Muscle of back (tissue), 11 donors: ENCODE data around the gene CMTR1. TPM values are rescaled to one million over a fixed set of nuclear protein-coding genes. Genes with fewer than 3 reads are reported as not detected.
"Not testable (repeated sequence)": the region's sequence is repeated elsewhere in the genome, so short reads cannot be mapped to it uniquely, and the experiment has no call there.

Experiments
- DNase-seq, 3 donors: peaks; one replicate each; pipeline versions ENCODE4 v3.0.0 to v3.0.0-alpha.2; 2013
- polyA plus RNA-seq, 10 donors: library from polyadenylated mRNA; unstranded; fragments of 120-200 nt; gene quantifications; one replicate each; pipeline ENCODE4 v1.2.1, GENCODE V29; 2013; ENCODE audit not compliant: insufficient read length in 10 of 10

CMTR1 gene
- polyA plus RNA-seq, 10 donors, result 25.8 to 41.3 (median 29.2) TPM

DNA sequence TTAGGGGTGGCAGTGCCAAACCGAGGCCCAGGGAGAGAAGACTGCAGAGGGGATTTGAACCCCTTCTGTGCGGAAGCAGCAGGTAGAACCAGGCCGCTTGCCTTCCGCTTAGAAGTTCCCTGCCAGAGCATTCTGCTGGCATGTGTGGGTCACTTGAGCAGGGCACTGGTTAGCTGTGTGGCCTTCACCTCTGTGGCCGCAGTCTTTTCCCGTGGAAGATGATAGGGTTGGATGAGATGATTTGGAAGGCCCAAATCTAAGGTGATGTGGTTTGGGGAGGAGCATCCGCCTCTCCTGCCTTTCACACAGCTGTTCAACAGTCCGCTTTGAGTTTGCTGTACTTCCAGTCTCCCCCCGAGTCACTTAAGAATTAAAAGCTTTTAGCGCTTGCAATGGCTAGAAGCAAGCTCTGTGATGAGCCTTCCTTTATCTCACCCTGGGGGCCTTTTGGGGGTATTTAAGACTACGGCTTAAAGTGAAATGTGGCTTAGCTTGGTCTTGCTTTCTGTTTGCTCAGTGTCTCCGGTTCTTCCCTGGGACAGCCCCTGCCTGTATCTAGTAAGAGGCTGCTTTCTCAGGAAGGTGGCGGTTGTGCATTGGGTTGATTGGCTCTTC, 743 bp downstream of the CMTR1 start:
- DNase-seq, result peak; percentile 7 to 30 (median 16)

DNA sequence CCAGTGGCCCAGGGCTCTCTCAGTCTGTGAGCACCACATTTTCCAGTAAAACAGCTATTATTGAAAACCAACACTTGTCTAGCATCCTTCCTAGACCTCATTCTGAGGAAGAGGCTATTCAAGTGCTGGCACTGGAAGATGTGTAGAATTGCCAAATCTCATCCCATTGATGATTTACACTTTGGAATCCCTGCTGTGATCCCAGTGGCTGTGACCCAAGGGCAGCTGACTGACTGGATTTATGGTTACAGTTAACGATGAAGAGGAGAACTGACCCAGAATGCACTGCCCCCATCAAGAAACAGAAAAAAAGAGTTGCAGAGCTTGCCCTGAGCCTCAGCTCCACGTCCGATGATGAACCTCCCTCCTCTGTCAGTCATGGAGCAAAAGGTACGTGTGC, 2.4 kb downstream of the CMTR1 start:
- DNase-seq, result no peak

DNA sequence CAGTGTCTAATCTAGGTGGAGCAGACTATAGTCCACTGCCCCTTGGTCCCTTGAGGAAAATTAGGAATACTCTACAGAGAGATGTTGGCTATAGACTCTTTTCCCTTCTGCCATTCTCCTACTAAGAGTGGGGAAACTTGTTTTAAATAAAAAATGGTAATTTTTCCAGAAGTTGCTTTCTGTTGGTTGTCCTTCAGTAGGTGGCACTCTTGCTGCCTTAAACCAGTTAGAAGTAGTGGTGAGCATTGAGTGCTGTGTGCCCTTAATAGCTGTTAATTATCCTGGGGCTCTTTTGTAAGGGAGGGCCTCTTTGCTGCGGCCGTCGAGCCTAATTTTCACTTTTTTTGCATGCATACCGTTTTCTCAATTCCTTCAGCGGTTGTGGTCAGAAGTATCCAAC, 2.8 kb downstream of the CMTR1 start:
- DNase-seq, result no peak

DNA sequence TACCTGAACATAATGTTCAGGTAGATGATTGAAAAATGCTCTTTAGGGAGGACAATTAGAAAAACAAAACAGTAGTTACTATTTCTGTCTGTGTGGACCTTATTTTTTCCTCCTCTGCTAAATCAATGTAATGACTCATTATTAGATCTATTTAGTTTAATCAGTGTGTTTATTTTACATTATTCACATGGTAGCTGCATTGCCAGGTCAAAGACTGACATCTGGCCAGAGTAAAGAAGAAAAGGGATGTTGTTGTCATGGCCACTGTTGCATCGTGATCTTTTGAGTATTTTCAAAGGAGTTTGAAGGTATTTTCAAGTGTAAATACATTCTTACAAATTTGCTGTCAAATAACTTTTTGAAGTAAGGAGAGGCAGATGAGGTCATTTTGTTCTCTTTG, 5.9 kb downstream of the CMTR1 start:
- no peak for DNase-seq

DNA sequence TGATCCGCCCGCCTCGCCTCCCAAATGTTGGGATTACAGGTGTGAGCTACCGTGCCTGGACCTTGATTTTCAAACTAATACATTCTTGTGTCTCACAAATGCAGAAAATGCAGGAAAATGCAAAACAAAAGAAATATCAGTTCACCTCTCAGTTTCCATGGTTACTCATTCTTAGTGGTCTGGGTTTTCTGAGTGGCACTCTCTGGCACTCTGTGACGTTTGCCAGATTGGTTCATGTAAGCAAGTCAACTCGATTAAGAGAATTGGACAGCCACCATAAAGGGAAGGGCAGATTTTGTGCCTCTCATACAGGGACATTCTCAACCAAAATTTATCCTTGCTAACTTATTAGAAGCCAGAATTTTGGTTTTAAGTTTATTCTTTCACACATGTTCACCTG, 8.6 kb downstream of the CMTR1 start:
- no peak for DNase-seq

DNA sequence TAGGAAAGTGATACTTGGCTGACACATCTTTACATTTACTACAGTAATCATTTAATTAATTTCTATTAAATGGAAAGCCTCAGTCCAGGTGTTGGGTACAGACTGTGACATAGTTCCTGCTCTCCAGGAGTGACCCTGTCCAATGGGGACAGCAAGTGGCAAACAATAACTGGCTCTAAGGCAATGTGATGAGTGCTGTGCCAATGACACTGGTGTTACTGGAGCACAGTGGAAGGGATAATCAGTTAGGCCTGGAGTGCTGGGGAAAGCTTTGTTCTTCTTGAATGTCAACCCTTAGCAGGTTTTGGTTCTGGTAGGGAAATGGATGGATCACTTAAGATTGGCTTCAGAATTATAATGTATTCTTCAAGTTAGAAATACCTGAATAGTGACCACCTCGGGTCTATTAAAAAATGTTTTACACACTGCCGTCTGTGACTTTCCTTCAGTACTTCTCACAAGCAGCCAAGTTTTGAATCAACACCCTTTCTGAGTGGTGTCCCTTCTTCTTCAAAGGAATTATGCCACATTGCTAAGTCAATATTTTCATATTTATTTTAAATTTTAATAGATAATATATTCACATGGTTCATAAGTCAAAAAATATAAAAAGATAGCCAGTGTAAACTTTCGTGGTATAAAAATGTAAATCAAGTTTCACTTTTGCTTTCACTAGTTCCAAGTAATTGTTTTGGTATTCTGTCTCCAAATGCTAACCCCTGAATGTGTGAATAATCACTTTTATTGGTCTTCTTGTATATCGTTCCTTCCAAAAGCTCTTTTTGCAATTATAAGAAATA, 9.6 kb downstream of the CMTR1 start:
- no peak for DNase-seq

DNA sequence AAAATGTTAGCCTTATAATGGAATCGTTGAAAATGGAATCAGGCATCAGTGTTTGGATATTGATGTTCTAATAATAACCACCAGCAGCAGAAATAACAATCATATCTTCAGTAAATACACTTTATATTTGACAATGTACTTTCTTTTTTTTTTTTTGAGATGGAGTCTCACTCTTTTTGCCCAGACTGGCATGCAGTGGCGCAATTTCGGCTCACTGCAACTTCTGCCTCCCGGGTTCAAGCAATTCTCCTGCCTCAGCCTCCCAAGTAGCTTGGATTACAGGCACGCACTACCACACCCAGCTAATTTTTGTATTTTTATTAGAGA, 10.2 kb downstream of the CMTR1 start:
- not testable (repeated sequence) for DNase-seq

DNA sequence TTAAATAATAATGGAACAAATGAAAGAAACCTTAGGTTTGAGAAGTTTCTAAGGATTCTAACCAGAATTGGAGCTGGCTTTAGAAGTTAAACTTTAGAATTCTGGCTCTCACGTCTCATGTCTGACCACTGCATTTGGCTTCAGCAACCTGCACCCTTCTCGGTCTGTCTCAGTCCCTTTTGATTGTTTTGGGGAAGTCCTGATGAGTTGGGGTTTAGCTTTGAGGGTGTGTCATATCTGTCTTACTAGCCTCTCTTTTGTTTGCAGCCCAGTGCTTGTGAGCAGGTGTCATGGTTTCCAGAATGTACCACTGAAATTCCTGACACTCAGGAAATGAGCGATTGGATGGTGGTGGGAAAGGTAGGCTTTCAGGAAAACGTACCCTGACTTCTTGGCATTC, 17.0 kb downstream of the CMTR1 start:
- no peak for DNase-seq

DNA sequence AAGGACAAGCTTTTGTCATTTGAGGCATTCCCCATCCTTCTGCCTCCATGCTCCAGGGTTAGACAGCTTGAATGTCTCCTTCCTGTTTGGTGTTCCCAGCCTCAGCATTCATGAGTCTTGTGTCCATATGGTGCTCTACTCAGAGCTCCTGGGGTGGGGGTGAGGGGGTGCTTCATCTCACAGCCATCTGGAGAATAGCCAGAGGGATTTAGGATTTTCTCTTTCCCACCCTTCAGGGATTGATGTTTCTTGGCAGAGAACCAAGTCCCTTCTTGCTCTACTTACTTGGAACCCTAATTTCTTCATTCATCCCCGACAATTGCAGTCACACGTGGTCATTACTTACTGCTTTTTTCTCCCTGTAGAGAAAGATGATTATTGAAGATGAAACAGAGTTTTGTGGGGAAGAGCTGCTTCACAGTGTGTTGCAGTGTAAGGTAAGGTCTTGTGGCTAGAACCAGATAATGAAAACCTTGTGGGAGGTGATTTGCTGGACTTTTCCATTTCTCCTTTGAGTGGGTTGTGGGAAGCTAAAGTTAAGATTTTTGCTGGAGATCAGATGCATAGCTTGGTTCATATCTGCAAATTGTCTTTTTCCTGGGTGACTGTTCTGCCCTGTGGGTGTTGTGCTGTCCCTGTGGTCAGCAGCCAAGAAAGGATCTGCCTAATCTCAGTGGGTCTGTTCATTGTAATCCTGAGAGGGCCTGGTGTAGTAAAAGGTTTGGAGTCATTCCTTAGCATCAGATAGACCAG, 18.6 kb downstream of the CMTR1 start:
- no peak for DNase-seq

DNA sequence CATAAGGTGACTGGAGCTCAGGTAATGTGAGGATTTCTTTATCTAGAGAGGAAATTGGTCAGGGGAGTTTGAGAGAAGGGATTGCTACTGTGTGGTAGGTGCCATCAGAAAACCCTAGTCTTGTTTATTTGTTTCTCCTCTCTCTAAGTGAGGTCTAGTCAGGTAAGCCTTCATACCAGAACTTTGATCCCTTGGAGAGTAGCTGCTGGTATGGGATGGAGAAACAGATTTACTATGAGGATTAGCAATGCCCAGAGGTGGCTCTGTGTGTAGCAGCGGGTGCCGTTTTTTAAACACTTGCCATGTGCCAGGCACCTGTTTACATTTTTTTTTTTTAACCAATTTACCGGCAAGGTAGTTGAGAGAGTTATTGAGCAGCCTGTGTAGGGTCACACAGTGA, 19.5 kb downstream of the CMTR1 start:
- no peak for DNase-seq

DNA sequence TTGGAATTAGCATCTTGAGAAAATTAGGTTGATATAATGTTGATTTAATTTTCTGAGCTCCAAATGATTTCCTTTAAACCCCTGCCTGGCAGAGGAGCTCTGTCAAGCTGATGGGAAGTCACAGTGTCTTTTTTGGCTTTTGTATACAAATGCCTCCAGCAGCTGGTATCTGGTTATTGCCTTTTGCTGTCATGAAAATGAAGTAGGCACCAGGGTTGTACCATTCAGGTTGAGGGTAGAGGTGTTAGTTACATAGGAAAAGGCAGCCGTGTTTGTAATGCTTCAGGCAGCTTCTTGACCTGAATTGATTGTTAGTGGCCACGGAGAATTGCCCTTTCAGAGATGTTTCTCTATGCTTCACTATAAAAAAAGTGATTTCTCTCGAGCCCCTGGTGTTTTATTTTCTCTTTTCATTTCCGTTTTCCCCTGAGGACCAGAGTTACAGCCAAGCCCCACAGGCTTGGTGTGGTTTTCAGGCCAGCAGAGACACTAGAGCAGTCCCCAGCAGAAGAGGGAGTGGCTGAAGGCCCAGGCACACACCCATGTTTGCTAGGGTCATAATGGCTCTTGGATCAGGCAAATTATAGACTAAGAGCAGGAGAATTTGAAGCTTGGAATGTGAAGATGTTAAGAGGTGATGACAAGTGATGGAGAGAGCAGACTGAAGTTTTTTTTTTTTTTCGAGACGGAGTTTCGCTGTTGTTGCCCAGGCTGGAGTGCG, 21.6 kb downstream of the CMTR1 start:
- DNase-seq, result no peak

DNA sequence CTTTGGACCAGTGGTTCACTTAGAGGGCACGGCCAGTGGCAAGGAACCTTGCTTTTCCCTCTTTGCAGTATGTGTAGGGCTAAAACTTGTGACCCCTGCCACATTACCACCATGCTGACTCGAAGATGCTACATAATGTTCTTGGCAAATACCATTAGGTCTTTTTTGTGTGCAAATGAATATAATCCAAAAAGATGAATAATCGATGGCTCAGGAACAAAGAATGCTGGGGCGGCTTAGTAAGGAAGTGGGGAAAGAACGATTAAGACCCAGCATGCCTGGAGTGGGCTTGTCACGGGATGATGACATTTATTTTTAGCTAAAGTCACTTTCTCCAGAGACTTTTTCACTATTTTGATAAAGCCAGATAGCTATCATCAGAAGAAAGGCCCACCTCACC, 23.1 kb downstream of the CMTR1 start:
- peak in 1 of 3 donors; percentile 68 for DNase-seq

DNA sequence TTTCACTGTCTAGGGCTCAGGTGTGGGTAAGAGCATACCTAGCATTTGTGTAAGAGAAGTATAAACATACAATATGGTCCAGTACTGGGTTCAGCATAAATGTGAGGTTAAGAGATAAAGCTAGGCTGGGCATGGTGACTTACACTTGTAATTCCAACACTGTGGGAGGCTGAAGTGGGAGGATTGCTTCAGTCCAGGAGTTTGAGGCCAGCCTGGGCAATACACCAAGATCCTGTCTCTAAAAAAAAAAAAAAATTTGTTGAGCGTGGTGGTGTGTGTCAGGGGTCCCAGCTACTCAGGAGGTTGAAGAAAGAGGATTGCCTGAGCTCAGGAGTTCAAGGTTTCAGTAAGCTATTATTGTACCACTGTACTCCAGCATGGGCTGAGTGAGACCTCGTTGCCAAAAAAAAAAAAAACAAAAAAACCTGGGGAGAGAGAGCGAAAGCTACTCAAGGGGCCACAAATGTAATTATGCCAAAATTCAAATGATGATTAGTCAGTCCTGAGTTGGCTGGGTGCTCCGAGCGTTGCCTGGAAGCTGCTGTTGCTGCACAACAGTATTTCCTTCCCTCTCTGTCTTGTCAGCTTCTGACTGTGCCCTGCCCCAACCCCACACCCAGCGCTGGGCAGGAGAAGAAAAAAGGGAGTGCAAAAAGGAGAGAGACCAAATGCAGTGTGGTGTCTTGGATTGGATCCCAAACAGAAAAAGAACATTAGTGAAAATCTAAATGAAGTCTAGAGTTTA, 24.0 kb downstream of the CMTR1 start:
- peak in 2 of 3 donors; percentile 20 to 68 for DNase-seq

DNA sequence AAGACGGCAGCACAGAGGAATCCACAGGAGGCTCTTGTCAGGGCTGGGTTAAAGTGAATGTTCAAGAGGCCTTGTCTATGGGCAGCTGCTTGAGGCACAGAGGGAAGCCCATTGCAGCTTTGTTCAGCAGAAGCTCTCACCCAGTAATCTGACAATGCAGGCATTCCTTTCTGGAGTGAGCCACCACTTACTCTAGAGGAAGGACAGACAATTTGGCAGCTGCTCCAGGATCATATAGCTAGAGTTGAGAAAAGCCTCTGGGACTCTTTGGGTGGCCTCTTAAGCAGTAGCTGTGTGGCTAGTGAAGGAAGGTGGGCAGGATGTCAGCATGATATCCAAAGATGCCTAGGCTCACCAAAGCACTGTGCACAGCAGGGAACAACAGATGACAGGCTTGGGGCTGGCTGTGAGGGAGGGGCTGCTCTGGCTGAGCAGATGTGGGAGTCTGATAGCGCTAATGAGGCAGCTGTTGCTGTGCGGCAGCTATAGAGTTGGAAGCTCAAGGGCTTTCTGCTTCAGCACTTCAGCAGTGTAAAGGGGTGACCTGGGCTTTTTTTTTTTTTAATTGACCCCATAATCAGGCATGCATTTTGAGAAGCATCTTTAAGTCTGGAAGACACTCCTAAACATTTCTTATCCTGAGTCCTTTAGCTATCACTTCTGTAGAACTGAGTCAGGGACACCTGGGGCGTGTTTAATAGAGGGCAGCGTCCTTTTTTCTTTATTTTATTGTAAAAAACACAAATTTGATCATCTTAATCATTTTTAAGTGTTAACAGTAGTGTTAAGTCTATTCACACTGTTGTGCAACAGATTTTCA, 27.2 kb downstream of the CMTR1 start:
- peak in 2 of 3 donors; percentile 19 to 30 for DNase-seq

DNA sequence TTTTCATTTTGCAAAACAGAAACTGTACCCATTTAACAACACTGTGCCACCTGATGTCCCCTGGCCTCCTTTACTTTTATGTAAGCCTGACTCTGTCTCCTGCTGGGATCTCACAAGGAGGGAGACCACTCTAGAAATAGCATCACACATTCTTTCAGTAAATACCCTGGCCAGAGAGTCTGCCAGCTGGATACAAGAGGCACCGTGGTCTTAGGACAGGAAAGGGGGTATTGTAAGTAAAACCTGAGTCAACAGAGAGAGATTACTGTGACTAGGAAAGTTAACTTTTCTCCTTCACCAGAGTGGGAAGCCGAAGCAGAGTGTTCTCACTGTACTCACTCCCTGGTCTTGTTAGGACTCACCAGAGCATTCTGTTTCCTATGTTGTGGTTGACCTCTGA, 27.8 kb downstream of the CMTR1 start:
- DNase-seq, result no peak

DNA sequence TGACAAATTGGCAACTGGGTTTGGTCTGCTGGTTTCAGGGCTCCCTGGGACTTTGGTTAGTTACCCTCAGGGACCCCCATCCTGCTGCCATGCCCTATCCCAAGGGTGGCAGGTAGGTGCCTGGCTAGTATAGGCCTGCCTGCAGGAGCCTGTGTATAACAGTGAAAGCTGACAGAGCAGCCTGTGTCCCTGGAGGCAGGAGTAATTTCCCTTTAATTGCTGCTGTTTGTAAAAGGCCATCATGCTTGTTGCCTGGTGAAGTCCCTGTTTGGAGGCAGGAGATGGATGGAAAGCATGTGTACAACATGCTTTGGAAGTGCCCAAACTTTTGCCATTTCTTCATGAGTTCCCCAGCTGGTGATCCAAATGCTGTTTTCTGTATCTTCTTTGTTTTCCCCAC, 30.1 kb downstream of the CMTR1 start:
- no peak for DNase-seq

DNA sequence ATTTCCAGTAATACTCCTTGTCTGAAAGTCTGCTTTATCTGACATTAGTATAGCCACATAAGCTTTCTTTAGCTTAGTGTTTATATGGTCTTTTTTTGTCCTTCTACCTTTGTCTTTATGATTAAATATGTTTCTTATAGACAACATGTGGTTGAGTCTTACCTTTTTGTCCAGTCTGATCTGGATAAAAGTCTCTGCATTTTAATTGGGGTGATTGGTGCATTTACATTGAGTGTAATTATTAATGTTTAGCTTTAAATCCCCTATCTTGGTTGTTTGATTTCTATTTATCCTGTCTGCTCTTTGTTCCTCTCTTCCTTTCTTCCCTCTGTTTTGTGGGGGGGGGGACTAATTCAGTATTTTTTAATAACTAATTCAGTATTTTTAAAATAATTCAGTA, 34.7 kb downstream of the CMTR1 start:
- DNase-seq, result no peak

DNA sequence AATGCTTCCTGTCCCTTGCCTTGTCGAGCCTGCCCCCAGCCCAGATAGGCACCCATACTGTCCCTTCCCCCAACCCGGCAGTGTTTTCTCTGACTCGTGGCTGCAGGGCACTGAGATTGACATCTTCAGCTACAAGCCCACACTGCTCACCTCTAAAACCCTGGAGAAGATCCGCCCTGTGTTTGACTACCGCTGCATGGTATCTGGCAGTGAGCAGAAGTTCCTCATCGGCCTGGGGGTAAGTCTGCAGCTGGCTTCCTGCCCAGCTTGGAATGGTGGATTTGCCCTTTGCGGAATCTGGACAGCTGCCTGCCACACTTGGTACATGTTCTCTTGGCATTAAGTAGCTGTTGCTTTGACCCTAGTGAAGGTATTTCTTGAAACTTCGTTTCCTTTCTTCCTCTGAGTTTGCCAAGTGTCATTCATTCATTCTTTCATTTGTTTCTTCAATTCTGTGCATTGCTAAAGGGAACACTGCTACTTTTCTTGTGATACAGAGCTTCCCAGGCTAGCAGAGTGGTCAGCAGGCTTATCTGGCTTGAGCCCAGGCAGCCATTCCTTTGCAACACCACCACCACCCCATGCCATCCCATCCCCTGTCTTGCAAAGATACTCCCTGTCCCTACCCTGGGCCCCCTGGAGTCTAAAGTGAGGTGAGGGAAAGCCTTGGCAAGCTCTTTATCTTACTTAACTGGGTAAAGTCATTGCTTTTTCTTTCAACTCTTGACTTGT, 40.5 kb downstream of the CMTR1 start:
- DNase-seq, result peak; percentile 59

DNA sequence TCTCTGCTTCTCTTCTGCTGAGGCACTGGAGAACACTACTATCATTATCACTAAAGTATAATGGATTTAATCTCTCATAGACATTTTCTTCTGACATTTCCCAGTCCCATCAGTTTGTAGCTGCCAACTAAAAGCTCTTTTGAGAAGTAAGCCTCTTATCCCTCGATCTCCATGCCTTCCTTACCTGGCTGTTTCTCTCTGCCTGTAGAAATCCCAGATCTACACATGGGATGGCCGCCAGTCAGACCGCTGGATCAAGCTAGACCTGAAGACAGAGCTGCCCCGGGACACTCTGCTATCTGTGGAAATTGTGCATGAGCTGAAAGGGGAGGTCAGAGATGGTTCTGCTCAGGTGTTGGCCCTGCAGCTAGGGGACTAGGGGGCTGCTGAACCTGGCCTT, 41.3 kb downstream of the CMTR1 start:
- no peak for DNase-seq

DNA sequence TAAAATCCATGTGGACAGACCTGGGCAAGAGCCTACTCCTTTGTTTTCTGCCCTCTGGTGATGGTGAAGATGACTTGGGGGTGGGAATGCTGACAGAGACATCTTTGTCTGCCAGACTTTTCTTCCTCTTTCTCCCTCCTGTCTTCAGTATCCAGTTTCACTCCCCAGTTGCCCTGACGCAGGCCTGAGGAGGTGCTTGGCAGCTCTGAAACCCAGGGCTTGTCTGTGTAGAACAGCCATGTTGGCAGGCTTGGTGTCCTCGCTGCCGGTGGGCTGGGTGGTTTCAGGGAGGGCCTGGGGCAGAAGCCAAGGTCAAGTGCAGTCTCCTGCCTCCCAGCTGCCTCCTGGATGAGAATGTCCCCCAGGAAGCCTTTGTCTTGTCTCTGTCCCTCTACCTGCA, 44.2 kb downstream of the CMTR1 start:
- no peak for DNase-seq
